Prostate gland (tissue), 2 donors: ENCODE results near the gene TESMIN. TPM values are rescaled to one million over a fixed set of nuclear protein-coding genes. Genes with fewer than 3 reads are reported as not detected.

ENCODE experiments used
- DNase-seq: peaks from one replicate; pipeline ENCODE4 v3.0.0-alpha.2; 2019; ENCODE audit warnings: low spot score
- H3K27ac ChIP-seq, 2 donors: fragments of 200-600 bp; sonication (generic); 2 replicates each; pipeline ENCODE4 v1.5.1; 2017 to 2019
- H3K27me3 ChIP-seq: fragments of 200-600 bp; sonication (generic); replicated peaks from 2 replicates; pipeline ENCODE4 v1.5.1; 2019; ENCODE audit not compliant: insufficient read depth
- H3K36me3 ChIP-seq, 2 donors: fragments of 200-600 bp; sonication (generic); 1 replicate in 1 of 2; 2 replicates in 1 of 2; pipeline versions ENCODE4 v1.5.1 to v1.8.1; 2017 to 2019
- H3K4me1 ChIP-seq: fragments of 200-600 bp; sonication (generic); replicated peaks from 2 replicates; pipeline ENCODE4 v1.5.1; 2019
- H3K4me3 ChIP-seq, 2 donors: fragments of 200-600 bp; sonication (generic); 2 replicates each; pipeline ENCODE4 v1.5.1; 2017 to 2019
- H3K9me3 ChIP-seq: fragments of 200-600 bp; sonication (generic); 2 replicates; pipeline ENCODE4 v1.5.1; 2017
- CTCF ChIP-seq, 4 experiments: fragments of 200-600 bp in 2 of 4; fragments of 450-650 bp in 2 of 4; sonication (generic) in 2 of 4; IDR thresholded peaks; 1 replicate in 3 of 4; 2 replicates in 1 of 4; pipeline ENCODE4 v1.5.1; 2016 to 2019; ENCODE audit warnings: antibody characterized with exemption in 4 of 4, mild to moderate bottlenecking in 2 of 4, moderate library complexity in 2 of 4
- POLR2A ChIP-seq: fragments of 450-650 bp; IDR thresholded peaks from one replicate; pipeline ENCODE4 v1.6.1; 2016; ENCODE audit warnings: antibody characterized with exemption, mild to moderate bottlenecking
- POLR2AphosphoS5 ChIP-seq: sonication (generic); formaldehyde crosslinking; IDR thresholded peaks from one replicate; pipeline ENCODE4 v1.6.1; 2017; ENCODE audit warnings: antibody characterized with exemption
- WGBS: methylation state at CpG from one replicate; pipeline ENCODE4 v1.1.5; 2018; 5-methylcytosine and 5-hydroxymethylcytosine counted together
- intact Hi-C: fragments of 100-400 bp; cut with DNase I; formaldehyde crosslinking; loops from one replicate; pipeline ENCODE4 v1.14.2; 2022
- total RNA-seq, 2 donors: library from RNA; depleted of rRNA; stranded (reverse); fragments of >200 nt; gene quantifications; one replicate each; pipeline ENCODE4 v1.1.0, GENCODE V29; 2016

The TESMIN gene
- total RNA-seq, 2 donors from 2014 or later: 20.6 to 24.5 TPM

- no peaks in the 10 kb centered on the region for H3K27me3 ChIP-seq
- H3K27ac ChIP-seq: no peak overlapping the region
- no peaks in the 10 kb centered on the region for H3K4me1 ChIP-seq
- no peak for DNase-seq
- peaks cover 7 to 18% of the 10 kb centered on the region in 2 donors for H3K36me3 ChIP-seq
- no peak overlapping the region for H3K4me3 ChIP-seq
- no peak for TF ChIP-seq POLR2A
- TF ChIP-seq POLR2AphosphoS5: no peak
- TF ChIP-seq CTCF (IDR thresholded peaks at IDR 0.05): no peak
- H3K9me3 ChIP-seq: no peaks in the 10 kb centered on the region
- intact Hi-C loops: no loop called here
- 94% methylated on average over 20 of the region's 20 CpGs for WGBS
Measured at GRCh38 chr11:68772936-68773335, 21.6 kb upstream of the TESMIN start.

- peaks cover 7 to 12% of the 10 kb centered on the region in 2 donors for H3K36me3 ChIP-seq
- TF ChIP-seq POLR2AphosphoS5: no peak
Measured at GRCh38 chr11:68770781-68771180, 19.5 kb upstream of the TESMIN start.

GRCh38 chr11:68767672-68768071 is 16.4 kb upstream of the TESMIN start:
- TF ChIP-seq CTCF (IDR thresholded peaks at IDR 0.05) (no peak), POLR2A (no peak), POLR2AphosphoS5 (no peak)
- Histone ChIP-seq H3K4me1 (no peaks in the 10 kb centered on the region), H3K36me3 (peaks cover 4 to 7% of the 10 kb centered on the region in 2 donors), H3K9me3 (no peaks in the 10 kb centered on the region), H3K27me3 (no peaks in the 10 kb centered on the region), H3K27ac (no peak overlapping the region), H3K4me3 (no peak overlapping the region)
- intact Hi-C loops: no loop called here
- no peak for DNase-seq
- 91% methylated on average over 11 of the region's 11 CpGs for WGBS

More at GRCh38 chr11:68770781-68771180, 19.5 kb upstream of the TESMIN start:
- Histone ChIP-seq H3K9me3 (no peaks in the 10 kb centered on the region), H3K4me1 (no peaks in the 10 kb centered on the region), H3K27me3 (no peaks in the 10 kb centered on the region), H3K27ac (no peak overlapping the region), H3K4me3 (no peak overlapping the region)
- no peak for DNase-seq
- intact Hi-C loops: no loop called here
- WGBS: 82% methylated on average over 11 of the region's 12 CpGs

- no peak for DNase-seq
- Histone ChIP-seq H3K4me1 (no peaks in the 10 kb centered on the region), H3K9me3 (no peaks in the 10 kb centered on the region), H3K36me3 (peaks cover 0 to 9% of the 10 kb centered on the region in 2 donors), H3K27ac (no peak overlapping the region), H3K27me3 (no peaks in the 10 kb centered on the region), H3K4me3 (no peak overlapping the region)
- TF ChIP-seq POLR2A (no peak), CTCF (IDR thresholded peaks at IDR 0.05) (no peak), POLR2AphosphoS5 (no peak)
- 95% methylated on average over 8 of the region's 8 CpGs for WGBS
- intact Hi-C loops: no loop called here
Measured at GRCh38 chr11:68766786-68767185, 15.5 kb upstream of the TESMIN start.

- intact Hi-C loops: no loop called here
- peaks cover 0 to 5% of the 10 kb centered on the region in 2 donors for H3K36me3 ChIP-seq
- H3K4me3 ChIP-seq: no peak overlapping the region
- H3K27me3 ChIP-seq: no peaks in the 10 kb centered on the region
- H3K27ac ChIP-seq: no peak overlapping the region
- no peak for DNase-seq
- 85% methylated on average over 16 of the region's 16 CpGs for WGBS
- TF ChIP-seq CTCF (IDR thresholded peaks at IDR 0.05) (no peak), POLR2AphosphoS5 (no peak), POLR2A (no peak)
- no peaks in the 10 kb centered on the region for H3K4me1 ChIP-seq
- H3K9me3 ChIP-seq: no peaks in the 10 kb centered on the region
Measured at GRCh38 chr11:68764746-68765145, 13.4 kb upstream of the TESMIN start.
